HG03521 (cell line): ENCODE data around the gene VSTM4.

Source experiments
- ATAC-seq: cut with Tn5 transposase; IDR thresholded peaks from one replicate; pipeline ENCODE4 v1.9.1; 2021; ENCODE audit warnings: mild to moderate bottlenecking, moderate library complexity; ENCODE audit not compliant: unreplicated experiment

Gene VSTM4

DNA sequence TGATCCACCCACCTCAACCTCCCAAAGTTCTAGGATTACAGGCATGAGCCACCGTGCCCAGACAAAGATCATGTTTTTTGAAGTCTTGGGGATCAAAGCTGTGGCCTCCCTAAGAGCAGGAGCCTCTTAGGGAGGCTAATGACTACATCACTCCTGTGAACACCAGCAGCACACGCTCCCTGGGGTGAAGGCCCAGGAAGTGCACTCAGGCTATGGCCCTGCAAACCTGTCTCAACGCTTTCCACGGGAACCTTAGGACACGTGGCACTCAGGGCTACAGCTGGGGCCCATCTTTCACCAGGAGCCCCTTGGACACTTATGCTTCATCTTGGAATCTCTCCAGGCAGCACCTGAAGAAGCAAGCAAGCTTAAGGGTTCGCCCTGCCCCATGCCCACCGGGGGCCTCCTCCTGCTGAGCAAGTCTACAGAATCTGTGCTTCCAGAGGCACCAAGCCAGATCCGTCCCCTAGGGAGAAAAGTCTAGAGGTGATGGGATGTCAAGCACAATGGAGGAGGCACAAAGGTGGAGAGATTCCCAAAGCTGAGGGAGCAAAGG lies 18.4 kb downstream of the VSTM4 start:
- no peak for ATAC-seq

DNA sequence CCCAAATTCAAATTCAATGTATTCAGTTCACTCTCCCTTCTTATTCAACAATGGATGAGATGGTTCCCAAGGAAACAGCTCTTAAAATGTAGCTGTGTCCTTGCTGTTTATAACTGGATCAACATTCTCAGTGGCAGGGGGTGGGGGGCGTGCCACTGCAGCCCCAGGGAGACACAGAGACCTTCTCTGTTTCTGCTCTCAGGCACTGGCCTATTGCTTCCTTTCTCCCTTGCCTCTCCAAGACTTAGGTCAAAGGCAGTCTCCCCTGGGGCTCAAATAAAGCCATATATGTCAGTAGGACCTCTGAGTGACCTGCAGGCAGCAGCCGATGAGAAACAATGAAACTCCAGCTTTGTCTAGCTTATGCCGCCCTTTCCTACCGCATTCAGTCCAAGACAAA lies 20.7 kb downstream of the VSTM4 start:
- no peak for ATAC-seq

DNA sequence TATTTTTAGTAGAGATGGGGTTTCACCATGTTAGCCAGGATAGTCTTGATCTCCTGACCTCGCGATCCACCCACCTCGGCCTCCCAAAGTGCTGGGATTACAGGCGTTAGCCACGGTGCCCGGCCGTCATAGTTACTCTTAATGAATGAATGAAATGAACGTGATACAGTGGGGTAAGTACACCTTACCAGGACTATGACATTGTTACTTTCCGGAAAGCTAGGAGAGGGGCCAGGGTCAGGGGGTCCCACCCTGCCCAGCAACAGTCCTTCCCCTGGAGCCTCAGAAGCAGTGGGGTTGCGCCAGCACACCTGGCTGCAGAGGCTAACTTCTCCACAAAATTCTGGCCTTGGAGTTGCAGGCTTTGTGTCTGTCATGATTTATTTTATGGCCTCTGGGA lies 21.4 kb downstream of the VSTM4 start:
- no peak for ATAC-seq

DNA sequence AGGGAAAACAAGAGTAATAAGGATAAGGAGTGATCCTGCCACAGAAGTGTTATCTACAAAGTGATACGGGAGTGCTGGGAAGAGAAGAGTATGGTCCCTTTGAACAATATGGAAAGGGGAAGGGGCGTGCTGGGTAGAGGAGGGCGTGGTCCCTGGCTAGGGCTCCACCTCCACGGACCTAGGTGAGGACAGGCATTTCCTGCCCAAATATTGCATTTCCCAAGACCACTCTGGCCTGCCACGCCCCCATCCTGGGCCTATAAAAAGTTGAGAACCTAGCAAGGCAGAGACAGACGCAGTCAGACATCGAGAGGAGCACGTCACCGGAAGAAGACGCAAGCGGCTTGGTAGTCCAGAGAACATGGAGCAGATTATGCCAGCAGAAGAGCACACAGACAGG lies 22.8 kb downstream of the VSTM4 start:
- no peak for ATAC-seq

DNA sequence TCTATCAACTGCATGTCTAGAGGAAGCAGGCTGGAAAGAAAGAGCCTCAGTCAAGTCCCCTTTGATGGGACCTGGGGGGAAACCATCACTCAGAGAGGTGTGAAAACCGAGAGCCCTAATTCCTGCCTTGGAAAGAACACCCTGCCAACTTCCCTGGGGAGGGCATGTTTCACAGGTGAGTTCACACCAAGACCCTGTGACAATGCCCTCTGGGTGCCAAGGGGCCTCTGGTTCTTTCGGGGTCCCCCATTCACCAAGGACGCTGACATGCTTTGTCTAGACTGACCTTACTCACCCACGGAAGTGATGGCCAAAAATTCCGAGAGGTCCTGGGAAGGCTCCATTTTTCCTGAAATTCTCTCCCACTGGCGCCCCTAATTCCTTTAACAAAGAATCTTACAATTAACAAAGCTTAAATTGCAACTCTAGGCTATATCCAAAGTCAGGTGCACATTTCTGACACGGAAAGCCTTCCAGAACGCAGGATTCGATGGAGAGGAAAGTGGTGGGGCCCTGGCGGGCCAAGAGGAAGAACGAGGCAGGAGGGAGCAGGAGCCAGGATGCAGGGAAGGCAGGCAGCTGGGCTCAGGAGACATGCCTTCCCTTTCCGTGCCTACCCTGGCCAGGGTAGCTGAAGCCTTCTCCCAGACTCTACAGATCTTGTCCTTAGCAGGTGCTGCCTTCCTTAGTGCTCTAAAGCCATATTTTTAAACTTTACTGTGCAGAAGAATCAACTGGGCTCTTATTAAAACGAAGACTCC lies 23.7 kb downstream of the VSTM4 start:
- no peak for ATAC-seq

DNA sequence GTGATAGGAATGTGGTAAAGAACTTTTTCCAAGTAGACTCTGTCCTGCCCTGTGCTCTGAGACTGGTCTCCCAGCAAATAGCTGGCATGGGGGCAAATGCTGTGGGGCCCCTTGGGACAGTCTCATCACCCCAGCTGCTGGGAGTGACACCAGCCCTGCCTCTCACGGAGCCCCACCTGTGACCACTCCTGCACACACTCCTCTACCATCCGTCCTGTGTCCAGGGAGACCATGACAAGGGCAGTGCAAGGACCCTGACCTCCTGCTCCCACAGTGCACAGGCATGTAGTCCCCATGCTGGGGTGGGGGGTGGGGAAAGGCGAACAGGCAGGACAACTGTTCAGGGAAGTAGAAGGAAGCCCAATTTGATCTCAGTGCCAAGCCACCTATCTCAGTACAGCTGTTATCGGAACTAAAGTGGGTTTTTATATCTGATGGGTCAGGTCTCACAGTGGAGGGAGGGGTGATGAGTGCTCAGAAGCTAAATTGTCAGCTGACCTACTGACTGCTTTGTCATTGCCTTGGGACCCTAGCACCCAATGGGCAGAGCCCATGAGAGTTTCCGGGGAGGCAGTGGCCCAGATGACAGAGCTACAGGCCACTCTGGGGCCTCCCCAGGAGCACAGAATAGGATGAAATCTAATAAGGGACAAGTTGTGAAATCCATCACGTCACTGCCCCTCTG lies 24.5 kb downstream of the VSTM4 start:
- no peak for ATAC-seq

DNA sequence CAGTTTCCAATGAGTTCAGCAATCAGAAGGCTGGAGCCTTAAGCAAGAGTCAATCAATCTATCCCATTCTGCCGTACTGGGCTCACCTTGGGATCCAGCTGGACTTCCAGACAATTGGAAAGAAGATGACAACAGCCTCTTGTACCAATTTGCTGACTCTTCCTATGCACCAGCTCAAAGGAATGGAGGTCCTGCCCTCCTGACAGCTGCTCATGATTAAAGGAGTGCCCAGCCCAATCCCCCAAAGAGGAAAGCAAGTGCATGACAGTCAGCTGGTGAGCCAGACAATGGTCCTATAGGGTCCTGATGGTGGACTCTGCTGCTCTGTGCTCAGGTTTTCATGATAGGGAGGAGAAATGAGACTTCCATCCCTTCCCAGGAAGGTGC lies 25.1 kb downstream of the VSTM4 start:
- no peak for ATAC-seq

DNA sequence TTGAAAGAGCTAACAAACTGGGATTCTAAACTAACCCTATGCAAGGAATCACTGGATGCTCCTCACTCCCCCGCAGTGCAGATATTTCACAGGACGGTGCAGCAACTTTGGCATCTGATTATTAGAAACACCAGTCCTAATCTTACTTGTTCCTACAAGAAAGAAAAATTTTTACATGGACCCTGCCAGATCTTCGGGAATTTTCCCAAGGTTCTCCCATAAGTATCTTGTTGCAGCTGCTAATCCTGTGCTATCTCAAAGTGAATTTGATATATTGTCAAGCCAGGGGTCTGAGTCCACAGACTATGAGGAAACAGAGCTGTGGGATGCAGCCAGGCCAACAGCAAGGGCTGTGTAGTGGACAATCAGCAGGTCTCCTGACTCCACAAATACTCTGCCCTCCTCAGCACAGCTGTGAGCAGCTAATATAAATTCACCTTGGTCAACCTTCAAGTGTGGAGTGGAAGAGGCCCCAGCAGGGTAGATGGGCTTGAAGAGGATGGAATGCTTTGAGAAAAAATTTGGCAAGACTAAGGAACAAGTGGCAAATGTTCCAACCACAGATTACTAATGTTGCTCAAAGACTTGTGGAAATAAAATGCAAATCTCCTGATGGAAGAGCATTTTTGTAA lies 25.6 kb downstream of the VSTM4 start:
- ATAC-seq = no peak

DNA sequence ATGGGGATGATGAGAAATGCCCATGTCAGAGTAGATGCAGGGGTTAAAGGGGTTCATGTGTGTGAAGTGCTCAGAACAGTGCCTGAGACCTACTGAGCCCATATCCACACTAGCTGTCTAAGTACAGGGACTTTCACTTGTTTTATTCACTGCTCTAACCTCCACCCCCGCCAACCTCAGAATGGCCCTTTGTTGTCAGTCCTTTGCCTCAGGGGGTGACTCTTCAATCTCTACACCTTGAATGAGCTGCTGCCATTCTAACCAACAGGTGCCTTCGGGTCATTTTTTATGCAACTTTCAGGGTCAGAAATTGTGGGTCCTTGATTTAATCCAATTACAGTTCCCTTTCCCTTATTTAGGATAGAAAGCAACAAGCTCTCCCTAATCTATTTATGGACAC lies 26.2 kb downstream of the VSTM4 start:
- ATAC-seq = no peak

DNA sequence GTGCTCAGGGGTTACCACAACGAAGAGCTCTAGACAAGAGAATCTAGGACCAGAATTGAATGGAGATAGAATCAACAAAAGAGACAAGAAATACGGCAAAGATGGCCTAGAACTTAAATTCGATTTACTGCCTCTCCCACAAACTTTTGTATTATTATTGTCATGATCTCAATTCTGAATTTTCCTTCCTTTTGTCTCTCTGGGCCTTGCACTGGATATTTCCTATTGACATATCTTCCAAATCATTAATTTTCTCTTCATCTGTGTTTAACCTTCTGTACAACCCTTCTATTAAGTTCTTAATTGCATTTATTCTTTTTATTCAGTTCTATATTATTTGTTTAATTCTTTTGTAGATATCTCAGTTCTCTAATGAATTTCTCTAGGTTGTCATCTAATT lies 28.4 kb downstream of the VSTM4 start:
- ATAC-seq = no peak

DNA sequence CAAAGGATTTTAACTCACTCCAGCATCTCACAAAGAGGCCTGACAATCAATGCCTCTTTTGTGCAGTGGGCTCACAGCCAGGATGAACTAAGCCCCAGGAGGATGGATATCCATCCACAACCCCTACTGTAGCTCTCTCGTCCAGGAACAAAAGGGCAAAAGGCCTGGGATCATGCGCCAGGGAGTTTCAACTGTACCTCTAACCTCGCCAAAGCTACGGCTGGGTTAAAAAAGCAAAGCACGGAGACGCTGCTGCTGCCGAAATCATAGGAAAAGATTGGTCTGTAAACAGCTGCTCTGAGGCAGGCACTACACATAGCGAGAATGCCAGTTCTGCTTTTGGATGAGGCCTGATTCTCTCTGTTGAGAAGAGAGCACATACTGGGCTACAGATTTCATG lies 32.1 kb downstream of the VSTM4 start:
- ATAC-seq = no peak

DNA sequence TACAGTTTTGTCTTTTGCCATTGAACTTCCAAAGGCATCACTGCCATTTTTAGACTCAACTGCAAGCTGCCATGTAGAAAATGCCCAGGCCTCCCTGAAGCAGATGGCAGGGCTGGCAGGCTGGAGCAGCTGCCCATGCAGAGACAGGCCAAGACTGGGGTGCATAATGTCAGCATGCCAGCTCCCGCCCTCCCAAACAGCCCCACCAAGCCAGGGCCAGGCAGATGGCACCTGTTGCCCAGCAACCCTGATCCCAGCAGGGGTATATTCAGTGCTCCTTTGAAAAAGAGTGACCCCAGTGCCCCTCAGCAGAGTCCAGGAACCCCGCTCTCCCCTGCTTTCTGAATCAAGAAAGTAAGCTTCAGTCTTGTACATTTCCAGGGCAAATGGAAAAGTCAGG lies 32.6 kb downstream of the VSTM4 start:
- no peak for ATAC-seq

DNA sequence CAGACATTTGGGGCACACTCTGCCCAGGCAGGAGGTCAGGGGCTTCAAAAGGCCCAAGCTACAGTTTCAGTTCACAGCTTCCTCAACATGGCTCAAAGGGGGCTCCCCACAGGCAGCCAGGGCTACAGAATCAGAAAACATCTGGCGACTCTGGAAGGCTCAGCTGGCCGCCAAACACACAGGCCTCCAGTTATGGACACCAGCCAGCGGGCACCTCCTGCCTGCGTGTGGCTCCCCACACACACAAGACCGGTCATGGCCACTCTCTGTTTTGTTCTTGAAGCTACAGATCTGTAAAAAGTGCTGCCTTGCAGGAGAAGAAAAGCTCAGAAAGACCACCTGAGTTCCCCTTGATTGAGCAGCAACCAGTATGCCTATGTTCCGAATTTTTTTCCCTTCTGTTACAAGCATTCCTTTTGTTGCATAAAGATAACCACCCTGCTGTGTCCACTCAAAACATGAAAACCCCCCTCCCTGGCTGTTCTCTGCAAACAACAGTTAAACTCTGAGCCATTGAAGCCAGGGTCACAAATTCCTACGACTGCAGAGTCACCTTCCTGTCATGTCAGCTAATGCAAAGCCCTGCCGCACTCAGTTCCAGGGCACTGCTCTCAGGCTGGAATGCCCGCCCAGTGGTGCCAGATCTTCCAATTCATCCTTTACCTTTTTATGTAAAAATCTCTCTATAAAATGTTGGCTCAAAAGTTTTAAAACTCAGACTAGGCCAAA lies 33.6 kb downstream of the VSTM4 start:
- ATAC-seq = no peak

DNA sequence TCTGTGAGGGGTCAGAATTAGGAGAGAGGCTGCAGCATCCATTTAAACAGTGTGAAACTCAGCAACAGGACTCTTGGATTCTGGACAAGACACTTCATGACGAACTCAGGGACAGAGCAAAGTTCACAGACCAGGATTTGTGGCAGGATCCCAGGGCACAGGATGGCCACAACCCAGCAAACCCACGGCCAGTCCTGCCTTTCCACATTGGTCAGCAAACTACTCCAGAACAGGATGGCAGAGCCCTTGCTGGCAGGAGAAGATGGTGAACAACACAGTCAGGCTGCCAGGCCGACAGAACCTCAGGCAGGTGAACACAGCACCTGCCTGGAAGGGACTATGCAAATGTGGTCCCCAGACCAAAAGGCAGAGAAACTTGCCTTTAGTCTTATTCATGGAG lies 34.4 kb downstream of the VSTM4 start:
- no peak for ATAC-seq

DNA sequence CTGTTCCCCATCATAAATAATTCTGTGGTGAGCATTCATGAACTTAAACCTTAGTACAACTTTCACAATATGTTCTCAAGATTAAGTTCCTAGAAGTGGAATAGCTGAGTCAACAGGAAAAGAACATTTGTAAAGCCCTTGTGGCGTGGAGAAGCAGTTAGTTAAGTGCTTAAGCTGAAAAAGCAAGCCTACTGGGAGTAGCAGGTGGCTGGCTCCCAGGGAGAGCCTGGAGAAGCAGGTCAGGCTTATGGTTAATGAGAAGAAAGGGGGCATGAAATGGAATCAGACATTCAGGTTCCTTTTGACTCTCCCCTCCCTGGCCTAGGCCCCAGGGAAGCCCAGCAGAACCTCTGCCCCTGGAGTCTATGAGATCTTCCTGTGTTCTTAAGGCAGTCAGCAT lies 35.3 kb downstream of the VSTM4 start:
- no peak for ATAC-seq

DNA sequence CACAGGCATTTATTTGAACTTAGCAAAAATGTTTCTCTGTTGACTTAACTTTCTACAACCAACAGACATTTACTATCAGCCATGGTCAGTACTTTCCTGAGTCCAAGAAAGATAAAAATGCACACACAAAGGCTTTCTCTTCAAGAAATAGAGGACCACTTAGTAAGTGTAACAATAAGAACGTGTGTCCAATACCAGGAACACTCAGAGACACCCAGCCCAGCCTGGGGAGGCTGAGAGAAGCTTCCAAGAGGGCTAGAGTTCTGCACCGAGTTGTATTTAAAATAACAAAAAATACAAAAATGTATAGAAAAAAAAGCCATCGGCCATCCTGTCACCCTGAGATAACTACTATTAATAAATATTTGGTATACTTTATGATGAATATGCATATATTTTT lies 35.8 kb downstream of the VSTM4 start:
- no peak for ATAC-seq

DNA sequence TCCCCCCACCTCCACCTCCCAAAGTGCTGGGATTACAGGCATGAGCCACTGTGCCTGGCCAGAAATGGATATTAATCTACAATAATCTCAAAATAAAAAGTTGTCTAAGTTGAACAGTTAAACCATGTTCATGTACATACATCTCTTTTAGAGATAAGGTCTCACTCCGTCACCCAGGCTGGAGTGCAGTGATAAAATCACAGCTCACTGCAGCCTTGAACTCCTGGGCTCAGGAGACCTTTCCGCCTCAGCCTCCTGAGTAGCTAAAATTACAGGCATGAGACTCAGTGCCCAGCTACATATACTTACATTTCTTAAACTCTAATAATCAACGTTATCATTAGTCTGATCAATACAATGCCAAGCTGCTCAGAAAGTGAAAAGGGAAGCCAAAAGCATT lies 36.2 kb downstream of the VSTM4 start:
- ATAC-seq = no peak

DNA sequence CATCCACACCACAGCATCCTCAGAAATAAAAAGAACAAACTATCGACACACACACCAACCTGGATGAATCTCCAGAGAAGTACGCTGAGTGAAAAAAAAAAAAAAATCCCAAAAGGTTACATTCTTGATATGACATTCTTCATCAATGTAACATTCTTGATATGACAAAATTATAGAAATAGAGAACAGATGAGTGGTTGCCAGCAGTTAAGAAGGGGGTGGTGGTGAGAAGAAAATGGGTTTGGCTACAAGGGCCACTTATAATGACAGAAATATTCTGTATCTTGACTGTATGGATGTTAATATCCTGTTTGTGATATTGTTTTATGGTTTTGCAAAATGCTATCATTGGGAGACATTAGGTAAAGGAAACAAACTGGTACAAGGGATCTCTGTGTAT lies 36.9 kb downstream of the VSTM4 start:
- ATAC-seq = no peak

DNA sequence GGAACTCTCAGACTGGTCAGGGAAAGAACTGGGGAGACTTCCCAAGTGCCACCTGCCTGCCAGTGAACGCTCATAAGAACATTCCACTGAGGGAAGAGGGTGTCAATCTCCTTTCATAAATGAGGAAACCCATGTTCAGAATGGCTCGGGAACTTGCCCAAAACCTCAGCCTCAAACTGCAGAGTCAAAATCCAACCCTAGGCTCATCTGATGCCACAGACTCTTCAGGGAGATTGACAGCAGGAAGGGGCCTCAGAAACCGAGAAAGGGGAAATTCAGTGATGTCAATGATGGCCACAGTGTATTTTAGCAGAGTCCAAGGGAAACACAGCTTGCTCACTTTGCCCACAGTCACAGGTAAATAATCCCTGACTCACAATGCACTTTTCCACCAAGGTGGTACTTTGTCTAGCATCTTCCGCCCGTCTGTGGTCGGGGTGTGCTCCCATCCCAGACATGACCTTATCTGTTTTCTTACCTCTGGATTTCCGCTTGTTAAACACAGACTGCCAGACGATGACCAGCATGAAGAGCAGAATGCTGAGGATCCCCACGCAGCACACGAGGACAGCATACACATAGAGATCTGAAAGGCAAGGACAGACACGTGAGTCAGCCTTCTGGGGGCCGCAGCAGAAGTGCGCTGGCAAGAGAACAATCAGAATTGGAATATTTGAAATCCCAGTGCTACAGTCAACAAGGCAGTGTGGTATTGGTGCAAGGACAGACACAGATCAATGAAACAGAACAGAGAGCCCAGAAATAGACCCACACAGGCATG lies 38.4 kb downstream of the VSTM4 start:
- peak; percentile 51 for ATAC-seq

DNA sequence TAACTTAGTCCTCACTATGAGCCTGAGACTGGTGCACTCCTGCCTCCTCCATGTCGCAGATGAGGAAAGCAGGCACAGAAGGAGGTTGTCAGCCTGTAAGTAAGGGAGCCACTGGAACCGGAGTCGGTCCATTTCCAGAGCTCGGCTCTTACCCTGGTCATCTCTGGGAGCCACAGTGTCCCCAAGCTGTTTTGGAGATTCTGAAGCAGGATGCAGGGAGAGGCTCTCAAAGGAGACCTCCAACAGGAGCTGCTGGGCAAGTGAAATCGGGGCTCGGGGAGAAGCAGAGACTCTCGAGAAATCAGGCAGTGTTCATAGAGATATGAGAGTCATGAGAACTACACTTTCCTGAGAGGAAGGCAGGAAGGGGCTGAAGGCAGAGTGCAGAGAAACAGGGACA lies 39.0 kb downstream of the VSTM4 start:
- ATAC-seq = no peak

DNA sequence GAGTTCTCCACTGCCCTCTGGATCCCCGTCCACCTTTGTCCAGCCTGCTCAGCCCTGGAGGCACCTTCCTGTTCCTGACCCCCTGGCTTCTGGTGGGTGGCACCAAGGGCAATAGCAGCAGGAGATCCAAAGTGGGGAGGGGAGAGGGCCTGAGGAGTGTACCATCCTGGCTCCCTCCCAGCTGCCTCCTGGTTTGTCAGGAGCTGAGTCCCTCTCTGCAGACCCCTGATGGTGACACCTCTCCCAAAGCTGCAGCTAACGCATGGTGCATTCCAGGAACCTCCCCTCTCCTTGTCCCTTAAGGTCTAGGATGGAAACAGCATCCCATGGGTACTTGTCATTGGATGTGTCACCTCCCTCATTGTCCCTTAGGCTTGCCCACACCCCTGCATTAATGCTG lies 39.6 kb downstream of the VSTM4 start:
- ATAC-seq = no peak
